GM12875 (cell line): ENCODE results near the gene WDR90.

Source experiments
- H3K4me3 ChIP-seq: one replicate; pipeline ENCODE4 v1.5.1; 2011; ENCODE audit warnings: low read depth, low read length, control low read depth
- TF ChIP-seq, protein P1 (sequence below): IDR thresholded peaks from 2 replicates; pipeline ENCODE4 v1.5.1; 2011; ENCODE audit warnings: low read depth, mild to moderate bottlenecking, control low read depth, inconsistent platforms, low read length, moderate library complexity, borderline replicate concordance; ENCODE audit not compliant: insufficient read depth

WDR90 gene

DNA sequence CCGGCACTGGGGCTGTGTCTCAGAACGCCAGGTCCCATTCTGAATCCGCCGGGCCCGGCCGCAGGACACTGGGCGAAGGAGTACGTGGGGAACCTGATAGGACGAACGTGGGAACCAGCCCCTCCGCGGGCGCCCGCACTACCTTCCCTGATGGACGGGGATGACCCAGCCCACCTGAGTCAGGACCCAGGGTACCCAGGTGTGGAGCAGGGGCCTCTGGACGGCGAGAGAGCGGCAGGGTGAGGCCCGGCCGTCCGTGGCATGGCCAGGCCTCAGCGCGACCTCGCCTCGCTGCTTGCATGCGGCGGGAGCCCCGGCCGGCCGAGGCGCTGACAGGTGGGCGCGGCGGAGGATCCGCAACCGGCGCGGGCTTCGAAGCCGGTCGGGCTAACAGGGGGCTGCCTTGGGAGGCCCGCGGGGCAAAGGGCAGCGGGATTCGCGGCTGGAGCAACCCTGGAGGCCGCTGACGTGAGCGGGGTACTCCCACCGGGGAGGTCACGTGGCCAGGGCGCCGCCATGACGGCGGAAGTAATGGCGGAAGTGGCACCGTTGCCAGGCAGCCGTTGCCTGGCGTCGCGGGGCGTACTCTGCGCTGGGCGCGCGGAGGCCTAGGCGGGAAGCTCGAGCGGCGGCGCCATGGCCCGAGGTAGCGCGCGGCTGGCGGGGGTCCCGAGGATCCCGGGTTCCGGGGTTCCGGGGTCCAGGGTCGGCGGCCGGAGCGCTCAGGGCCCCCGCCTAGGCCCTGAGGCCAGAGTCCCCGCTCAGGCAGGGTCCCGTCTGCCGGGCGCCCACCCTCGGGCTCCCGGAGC, at the start of gene WDR90:
TSS of gene WDR90 (plus strand) at position 585 of the 809 bp plus-strand sequence. CDS start at position 637, 52 bp downstream.
- peak within 1 kb of the TSS; percentile 81 for H3K4me3 ChIP-seq
- TF ChIP-seq, protein P1, sequence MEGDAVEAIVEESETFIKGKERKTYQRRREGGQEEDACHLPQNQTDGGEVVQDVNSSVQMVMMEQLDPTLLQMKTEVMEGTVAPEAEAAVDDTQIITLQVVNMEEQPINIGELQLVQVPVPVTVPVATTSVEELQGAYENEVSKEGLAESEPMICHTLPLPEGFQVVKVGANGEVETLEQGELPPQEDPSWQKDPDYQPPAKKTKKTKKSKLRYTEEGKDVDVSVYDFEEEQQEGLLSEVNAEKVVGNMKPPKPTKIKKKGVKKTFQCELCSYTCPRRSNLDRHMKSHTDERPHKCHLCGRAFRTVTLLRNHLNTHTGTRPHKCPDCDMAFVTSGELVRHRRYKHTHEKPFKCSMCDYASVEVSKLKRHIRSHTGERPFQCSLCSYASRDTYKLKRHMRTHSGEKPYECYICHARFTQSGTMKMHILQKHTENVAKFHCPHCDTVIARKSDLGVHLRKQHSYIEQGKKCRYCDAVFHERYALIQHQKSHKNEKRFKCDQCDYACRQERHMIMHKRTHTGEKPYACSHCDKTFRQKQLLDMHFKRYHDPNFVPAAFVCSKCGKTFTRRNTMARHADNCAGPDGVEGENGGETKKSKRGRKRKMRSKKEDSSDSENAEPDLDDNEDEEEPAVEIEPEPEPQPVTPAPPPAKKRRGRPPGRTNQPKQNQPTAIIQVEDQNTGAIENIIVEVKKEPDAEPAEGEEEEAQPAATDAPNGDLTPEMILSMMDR = no peak

DNA sequence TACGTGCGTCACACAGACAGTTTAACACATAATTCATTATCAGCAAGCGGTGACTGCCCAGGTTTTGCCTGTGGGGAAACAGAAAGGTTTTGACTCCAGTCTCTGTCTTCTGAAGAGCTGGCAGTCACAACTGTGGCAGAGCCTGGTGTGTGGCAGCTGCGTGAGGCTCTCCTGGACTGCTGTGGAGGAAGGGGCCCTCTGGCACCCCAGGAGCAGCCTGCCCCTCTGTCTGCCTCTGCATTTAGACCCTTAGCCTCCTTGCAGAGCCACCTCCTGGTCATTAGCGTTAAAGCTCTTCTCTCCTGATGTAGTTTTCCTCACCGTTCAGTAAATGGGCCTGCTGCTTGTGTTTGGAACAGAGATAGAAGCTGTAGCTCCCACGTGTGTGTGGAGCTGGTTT, 48.4 kb upstream of the WDR90 start:
- TF ChIP-seq, protein P1 = 0 out of 2 replicates have a peak, but pooled peaks have one; percentile 0
- H3K4me3 ChIP-seq = no peak overlapping the region

DNA sequence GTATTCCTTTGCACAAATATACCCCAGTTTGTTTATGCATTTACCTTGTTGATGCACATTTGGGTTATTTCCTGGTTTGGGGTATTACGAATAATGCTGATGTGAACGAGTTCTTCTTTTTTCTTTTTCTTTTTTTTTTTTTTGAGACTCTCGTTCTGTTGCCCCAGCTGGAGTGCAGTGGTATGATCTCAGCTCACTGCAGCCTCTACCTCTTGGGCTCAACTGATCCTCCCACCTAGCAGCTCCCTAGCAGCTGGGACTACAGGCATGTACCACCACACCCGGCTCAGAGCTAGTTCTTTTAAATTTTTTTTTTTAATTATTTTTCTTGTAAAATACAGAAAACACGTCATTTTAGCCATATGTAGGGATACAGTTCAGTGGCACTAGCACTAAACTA, 45.2 kb upstream of the WDR90 start:
- H3K4me3 ChIP-seq = no peak overlapping the region
- TF ChIP-seq, protein P1 = no peak

DNA sequence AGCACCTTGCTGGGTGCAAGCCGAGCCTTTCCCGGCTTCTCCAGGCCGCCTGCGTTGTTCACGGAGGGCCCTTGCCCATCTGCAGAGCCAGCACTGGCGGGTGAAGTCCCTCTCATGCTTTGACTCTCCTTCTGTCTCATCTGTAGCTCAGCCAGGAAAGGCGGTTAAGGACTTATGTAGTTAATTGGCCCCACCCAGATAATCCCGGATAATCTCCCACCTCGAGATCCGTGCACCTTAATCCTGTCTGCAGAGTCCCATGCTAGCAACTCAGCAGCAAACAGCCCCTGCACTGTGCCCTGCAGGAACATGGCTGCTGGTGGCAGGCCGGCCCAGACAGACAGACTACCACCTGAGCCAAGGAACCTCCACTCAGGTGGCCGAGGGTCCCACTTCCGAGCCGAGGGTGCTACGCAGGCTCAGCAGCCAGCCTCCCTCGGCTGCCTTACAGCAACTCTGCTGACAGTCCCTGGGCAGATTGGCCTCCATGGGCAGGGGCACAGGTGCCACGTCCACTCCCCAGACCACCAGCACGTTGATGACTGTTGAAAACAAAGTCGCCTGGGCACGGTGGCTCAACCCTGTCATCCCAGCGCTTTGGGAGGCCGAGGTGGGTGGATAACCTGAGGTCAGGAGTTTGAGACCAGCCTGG, 42.4 kb upstream of the WDR90 start:
- no peak overlapping the region for H3K4me3 ChIP-seq
- TF ChIP-seq, protein P1 = no peak

DNA sequence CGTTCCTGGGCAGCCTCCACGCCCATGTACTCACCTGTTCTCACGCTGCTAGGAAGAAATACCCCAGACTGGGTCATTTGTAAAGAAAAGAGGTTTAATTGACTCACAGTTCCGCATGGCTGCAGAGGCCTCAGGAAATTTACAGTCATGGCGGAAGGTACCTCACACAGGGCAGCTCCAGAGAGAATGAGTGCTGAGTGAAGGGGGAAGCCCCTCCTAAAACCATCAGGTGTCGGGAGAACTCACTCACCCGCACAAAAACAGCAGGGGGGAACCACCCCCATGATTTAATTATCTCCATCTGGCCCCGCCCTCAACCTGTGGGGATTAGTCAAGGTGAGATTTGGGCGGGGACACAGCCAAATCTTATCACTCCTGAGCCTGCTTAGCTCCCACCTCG, 41.1 kb upstream of the WDR90 start:
- H3K4me3 ChIP-seq = no peak overlapping the region
- TF ChIP-seq, protein P1 = no peak

DNA sequence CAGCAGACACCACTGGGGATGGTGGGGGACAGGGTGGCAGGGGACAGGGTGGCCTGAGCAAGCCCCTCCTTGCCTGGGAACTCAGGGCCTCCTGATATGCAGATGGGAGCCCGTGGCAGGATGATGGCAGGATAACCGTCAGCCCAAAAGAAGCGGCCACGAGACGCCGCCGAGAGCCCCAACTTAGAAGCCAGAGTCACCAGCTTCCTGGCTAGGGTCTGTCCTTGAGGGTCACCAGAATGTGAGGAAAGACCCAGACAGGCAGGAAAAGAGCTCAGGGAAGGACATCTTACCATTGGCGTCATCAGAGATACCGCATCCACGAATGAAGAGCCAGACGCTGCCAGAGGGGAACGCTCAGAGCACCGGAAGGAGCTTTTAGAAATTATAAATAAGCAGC, 39.8 kb upstream of the WDR90 start:
- TF ChIP-seq, protein P1 = no peak
- H3K4me3 ChIP-seq = no peak overlapping the region
